Cardiac muscle cell (in vitro differentiated cells and primary cell): ENCODE data around the gene KRTCAP2. TPM values are rescaled to one million over a fixed set of nuclear protein-coding genes. Genes with fewer than 3 reads are reported as not detected.
A peak's percentile ranks its signal among the peaks of the same experiment; 100 is the strongest.

Experiments used
- DNase-seq, 2 donors: peaks; one replicate each; pipeline versions ENCODE4 v3.0.0 to v3.0.0-alpha.2; 2010 to 2017; ENCODE audit warnings: low read depth in 1 of 2, low spot score in 1 of 2
- H3K27ac ChIP-seq: fragments of 200-600 bp; sonication (generic); 2 replicates; pipeline ENCODE4 v1.5.1; 2016
- H3K27me3 ChIP-seq: fragments of 200-600 bp; sonication (generic); 2 replicates; pipeline ENCODE4 v1.6.0; 2016; ENCODE audit warnings: control low read depth
- H3K36me3 ChIP-seq: fragments of 200-600 bp; sonication (generic); 2 replicates; pipeline ENCODE4 v1.5.1; 2016; ENCODE audit warnings: control low read depth
- H3K4me1 ChIP-seq: fragments of 200-600 bp; sonication (generic); 2 replicates; pipeline ENCODE4 v1.8.1; 2017; ENCODE audit warnings: low read depth, mild to moderate bottlenecking, mixed run types
- H3K4me3 ChIP-seq: fragments of 200-600 bp; sonication (generic); 2 replicates; pipeline ENCODE4 v1.5.1; 2016; ENCODE audit warnings: mild to moderate bottlenecking
- H3K9me3 ChIP-seq: fragments of 200-600 bp; sonication (generic); 2 replicates; pipeline ENCODE4 v1.5.1; 2017; ENCODE audit warnings: low read depth, mild to moderate bottlenecking, control low read depth
- CTCF ChIP-seq: IDR thresholded peaks from 2 replicates; pipeline ENCODE4 v1.5.1; 2012; ENCODE audit warnings: low read depth, mild to moderate bottlenecking, low read length
- polyA plus RNA-seq: library from polyadenylated mRNA; unstranded; fragments of >200 nt; fragmentation: Nextera tagmentation; extraction: Ambion mirVana; gene quantifications from 2 replicates; pipeline ENCODE4 v1.2.1, GENCODE V29; 2016
- total RNA-seq: library from RNA; depleted of rRNA; stranded (reverse); fragments of >200 nt; gene quantifications from 2 replicates; pipeline ENCODE4 v1.2.3, GENCODE V29; 2016

Gene KRTCAP2
- total and polyA plus RNA-seq, 2 experiments from 2014 or later = 122 to 428 TPM

- H3K36me3 ChIP-seq = peaks cover 28% of the 10 kb centered on the region
- peaks cover 25% of the 10 kb centered on the region for H3K4me1 ChIP-seq
- H3K27me3 ChIP-seq = no peaks in the 10 kb centered on the region
- H3K27ac ChIP-seq = peak overlapping the region; percentile 93
- DNase-seq = no peak
- no peaks in the 10 kb centered on the region for H3K9me3 ChIP-seq
- no peak overlapping the region for H3K4me3 ChIP-seq
- no peak for TF ChIP-seq CTCF
Measured at GRCh38 chr1:155133799-155134281, 39.3 kb downstream of the KRTCAP2 start.

GRCh38 chr1:155131856-155132255 is 41.2 kb downstream of the KRTCAP2 start:
- Histone ChIP-seq H3K27ac (peak overlapping the region; percentile 98), H3K9me3 (no peaks in the 10 kb centered on the region), H3K4me3 (no peak overlapping the region), H3K4me1 (peaks cover 29% of the 10 kb centered on the region), H3K36me3 (peaks cover 28% of the 10 kb centered on the region), H3K27me3 (no peaks in the 10 kb centered on the region)
- TF ChIP-seq CTCF = no peak
- DNase-seq = no peak

GRCh38 chr1:155131285-155131684 is 41.8 kb downstream of the KRTCAP2 start:
- H3K27ac ChIP-seq = peak overlapping the region; percentile 98
- H3K4me1 ChIP-seq = peaks cover 32% of the 10 kb centered on the region
- no peak overlapping the region for H3K4me3 ChIP-seq
- no peak for DNase-seq
- H3K36me3 ChIP-seq = peaks cover 28% of the 10 kb centered on the region
- H3K27me3 ChIP-seq = peaks cover 4% of the 10 kb centered on the region
- TF ChIP-seq CTCF = no peak
- no peaks in the 10 kb centered on the region for H3K9me3 ChIP-seq

GRCh38 chr1:155130272-155131006 is 42.7 kb downstream of the KRTCAP2 start:
- DNase-seq = peak in 1 of 2 donors; percentile 35
- Histone ChIP-seq H3K27me3 (peaks cover 12% of the 10 kb centered on the region), H3K9me3 (no peaks in the 10 kb centered on the region), H3K4me1 (peaks cover 32% of the 10 kb centered on the region), H3K27ac (peak overlapping the region; percentile 98), H3K4me3 (peak overlapping the region; percentile 59), H3K36me3 (peaks cover 28% of the 10 kb centered on the region)
- no peak for TF ChIP-seq CTCF

- peaks cover 24% of the 10 kb centered on the region for H3K4me1 ChIP-seq
- H3K27ac ChIP-seq = peak overlapping the region; percentile 98
- peaks cover 22% of the 10 kb centered on the region for H3K36me3 ChIP-seq
- peaks cover 12% of the 10 kb centered on the region for H3K27me3 ChIP-seq
- no peak for TF ChIP-seq CTCF
- no peaks in the 10 kb centered on the region for H3K9me3 ChIP-seq
- peak in 1 of 2 donors; percentile 19 for DNase-seq
- peak overlapping the region; percentile 59 for H3K4me3 ChIP-seq
Measured at GRCh38 chr1:155128755-155129473, 44.2 kb downstream of the KRTCAP2 start.
